ENCODE measurements around the gene SPEG. TPM values are rescaled to one million over a fixed set of nuclear protein-coding genes. Genes with fewer than 3 reads are reported as not detected.

Gene SPEG
- polyA plus RNA-seq, 3 donors, result not detected

- no peak overlapping the region for H3K27ac Mint-ChIP-seq
- no peak overlapping the region for H2AFZ ChIP-seq (ENCODE audit: insufficient read depth, low read depth, low read length, poor library complexity, severe bottlenecking)
- no peak overlapping the region for H3K27ac ChIP-seq (ENCODE audit: low read depth in 1 of 2, low read length in 2 of 2)
These were observed 18.0 kb downstream of the SPEG start for GRCh38 chr2:219452361-219453317.

More at GRCh38 chr2:219452361-219453317, 18.0 kb downstream of the SPEG start:
- Histone ChIP-seq H3K27me3 (ENCODE audit: control insufficient read depth in 2 of 2, insufficient read depth in 2 of 2, low read length in 2 of 2) (peaks cover 13 to 30% of the 10 kb centered on the region in 2 donors), H4K20me1 (ENCODE audit: insufficient read depth, low read length) (no peaks in the 10 kb centered on the region), H3K4me1 (ENCODE audit: control insufficient read depth in 1 of 2, insufficient read depth in 2 of 2, low read length in 2 of 2) (peaks cover 0 to 6% of the 10 kb centered on the region in 2 donors), H3K4me2 (replicated peaks; ENCODE audit: extremely low read depth, low read length, poor library complexity, severe bottlenecking) (no peak overlapping the region), H3K9me3 (replicated peaks in 1 of 2; ENCODE audit: control insufficient read depth in 1 of 2, insufficient read depth in 1 of 2, low read length in 2 of 2) (no peaks in the 10 kb centered on the region), H3K4me3 (replicated peaks in 1 of 3; ENCODE audit: low read depth in 2 of 3, low read length in 3 of 3) (no peak overlapping the region), H3K36me3 (replicated peaks in 1 of 2; ENCODE audit: control insufficient read depth in 1 of 2, insufficient read depth in 2 of 2, low read length in 2 of 2) (no peaks in the 10 kb centered on the region), H3K79me2 (ENCODE audit: insufficient read depth, low read length) (no peaks in the 10 kb centered on the region), H3K9ac (ENCODE audit: insufficient read depth, low read length, poor library complexity, severe bottlenecking) (no peak overlapping the region)
- no peak for TF ChIP-seq CTCF (IDR thresholded peaks at IDR 0.05)
- peaks cover 8% of the 10 kb centered on the region for H3K4me1 Mint-ChIP-seq
- H3K36me3 Mint-ChIP-seq, result no peaks in the 10 kb centered on the region
- peaks cover 26 to 44% (median 32%) of the 10 kb centered on the region in 3 donors for H3K27me3 Mint-ChIP-seq (ENCODE audit: low read depth in 3 of 3)
- WGBS (ENCODE audit: insufficient coverage), result 86% methylated on average over 16 of the region's 23 CpGs
- intact Hi-C loops (cut with micrococcal nuclease), result no loop called here
- peaks cover 0 to 2% (median 0%) of the 10 kb centered on the region in 7 donors for H3K9me3 Mint-ChIP-seq
- H3K4me3 Mint-ChIP-seq, result no peak overlapping the region
- DNase-seq, result no peak
